Ishikawa (cell line): Measurements from ENCODE around the gene GDPD5.

Experiments used
- CEBPB ChIP-seq: IDR thresholded peaks from 2 replicates; pipeline ENCODE4 v1.6.1; 2012
- CREB1 ChIP-seq: IDR thresholded peaks from 2 replicates; pipeline ENCODE4 v1.6.1; 2012; ENCODE audit warnings: low read depth
- EP300 ChIP-seq: IDR thresholded peaks from 2 replicates; pipeline ENCODE4 v1.6.1; 2012; ENCODE audit warnings: borderline replicate concordance
- MAX ChIP-seq: IDR thresholded peaks from 2 replicates; pipeline ENCODE4 v1.6.1; 2012
- TAF1 ChIP-seq: IDR thresholded peaks from 2 replicates; pipeline ENCODE4 v1.6.1; 2012; ENCODE audit warnings: low read depth, mild to moderate bottlenecking
- TCF12 ChIP-seq: IDR thresholded peaks from 2 replicates; pipeline ENCODE4 v1.6.1; 2012; ENCODE audit warnings: low read depth
- USF1 ChIP-seq: IDR thresholded peaks from 2 replicates; pipeline ENCODE4 v1.6.1; 2012
- ZBTB7A ChIP-seq: IDR thresholded peaks from 2 replicates; pipeline ENCODE4 v1.6.1; 2012; ENCODE audit warnings: low read depth

GRCh38 chr11:75461151-75461550 lies 64.6 kb downstream of the GDPD5 start:
- TF ChIP-seq MAX (no peak), EP300 (0 out of 2 replicates have a peak, but pooled peaks have one; percentile 41), TAF1 (no peak), ZBTB7A (no peak), CREB1 (no peak), CEBPB (no peak), USF1 (no peak), TCF12 (peak; percentile 44; the same call in 1 of the 2 replicates)
